ENCODE data around the gene U2SURP.
A peak's percentile ranks its signal among the peaks of the same experiment; 100 is the strongest.

Gene U2SURP

DNA sequence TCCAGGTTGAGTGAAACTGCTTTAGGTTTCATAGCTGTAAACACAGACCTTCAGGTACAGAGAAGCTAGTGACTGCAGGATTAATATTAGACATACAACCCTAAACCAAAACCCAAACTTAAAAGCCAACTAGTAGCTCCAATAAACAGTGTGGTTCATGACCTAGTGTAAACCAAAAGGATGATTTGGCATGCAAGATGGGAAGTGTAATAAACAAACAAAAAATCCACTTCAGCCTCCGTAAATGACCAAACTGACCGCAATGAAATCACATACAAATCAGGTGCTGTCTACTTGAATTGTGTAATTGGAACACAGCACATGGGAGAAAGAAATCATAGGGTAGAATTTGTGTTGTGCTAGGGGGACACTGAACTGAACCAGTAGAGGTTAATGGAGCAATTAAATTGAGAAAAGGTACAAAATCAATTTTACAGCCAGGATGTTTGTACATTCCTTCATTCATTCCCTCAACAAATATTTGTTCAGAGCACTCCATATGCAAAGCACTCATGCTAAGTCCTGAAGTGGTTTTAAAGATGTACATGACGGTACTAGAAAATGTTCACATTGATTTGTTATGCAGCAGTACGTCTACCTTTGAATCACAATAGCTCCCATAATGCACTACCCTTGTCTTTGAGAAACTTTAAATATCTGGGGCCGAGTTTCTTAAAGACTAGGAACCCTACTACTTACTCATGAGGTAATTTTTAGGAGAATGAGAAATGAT lies 96.8 kb downstream of the U2SURP start:
- CTCF ChIA-PET, result no interaction called here
- TF ChIP-seq HDGF (IDR thresholded peaks at IDR 0.05; ENCODE audit: borderline replicate concordance) (no peak), FOXM1 (IDR thresholded peaks at IDR 0.05; ENCODE audit: borderline replicate concordance) (no peak), LEF1 (IDR thresholded peaks at IDR 0.05; ENCODE audit: borderline replicate concordance) (no peak), SUZ12 (IDR thresholded peaks at IDR 0.05) (no peak), NFRKB (IDR thresholded peaks at IDR 0.05) (no peak), CTBP1 (IDR thresholded peaks at IDR 0.05; ENCODE audit: borderline replicate concordance) (no peak), ZNF384 (IDR thresholded peaks at IDR 0.05) (no peak), ELF4 (IDR thresholded peaks at IDR 0.05) (no peak)
- TF ChIP-seq, protein P1, sequence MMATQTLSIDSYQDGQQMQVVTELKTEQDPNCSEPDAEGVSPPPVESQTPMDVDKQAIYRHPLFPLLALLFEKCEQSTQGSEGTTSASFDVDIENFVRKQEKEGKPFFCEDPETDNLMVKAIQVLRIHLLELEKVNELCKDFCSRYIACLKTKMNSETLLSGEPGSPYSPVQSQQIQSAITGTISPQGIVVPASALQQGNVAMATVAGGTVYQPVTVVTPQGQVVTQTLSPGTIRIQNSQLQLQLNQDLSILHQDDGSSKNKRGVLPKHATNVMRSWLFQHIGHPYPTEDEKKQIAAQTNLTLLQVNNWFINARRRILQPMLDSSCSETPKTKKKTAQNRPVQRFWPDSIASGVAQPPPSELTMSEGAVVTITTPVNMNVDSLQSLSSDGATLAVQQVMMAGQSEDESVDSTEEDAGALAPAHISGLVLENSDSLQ (IDR thresholded peaks at IDR 0.05), result no peak
- DNase-seq (ENCODE audit: extremely low spot score), result no peak
- POLR2A ChIA-PET, result no interaction called here

DNA sequence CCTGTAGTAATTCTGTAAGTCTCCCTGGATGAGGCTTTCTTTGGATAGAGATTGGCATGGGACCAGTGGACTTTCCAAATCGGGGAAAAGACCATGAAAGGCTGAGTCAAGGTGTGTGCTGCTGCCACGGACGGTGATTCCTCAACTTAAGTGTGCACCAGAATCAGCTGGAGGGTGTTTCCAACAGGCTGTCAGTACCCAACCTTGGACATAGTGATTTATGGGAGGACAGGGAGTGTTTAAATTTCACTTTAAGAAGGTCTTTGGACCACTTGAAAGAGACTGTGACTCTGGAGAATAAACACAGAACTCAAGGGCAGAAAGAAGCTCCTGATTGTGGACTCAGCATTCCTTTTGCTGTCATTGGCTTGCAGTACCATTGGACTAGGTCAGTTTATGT lies 97.8 kb downstream of the U2SURP start:
- TF ChIP-seq, protein P1 (IDR thresholded peaks at IDR 0.05), result peak; percentile 62
- no peak for TF ChIP-seq ZNF384 (IDR thresholded peaks at IDR 0.05)
- no peak for TF ChIP-seq FOXK2 (IDR thresholded peaks at IDR 0.05)
- no peak for TF ChIP-seq CTBP1 (IDR thresholded peaks at IDR 0.05; ENCODE audit: borderline replicate concordance)
- no peak for TF ChIP-seq FOXA1 (IDR thresholded peaks at IDR 0.05)
- TF ChIP-seq HDGF (IDR thresholded peaks at IDR 0.05; ENCODE audit: borderline replicate concordance), result no peak
- POLR2A ChIA-PET, result no interaction called here
- CTCF ChIA-PET, result no interaction called here
- no peak for DNase-seq (ENCODE audit: extremely low spot score)

DNA sequence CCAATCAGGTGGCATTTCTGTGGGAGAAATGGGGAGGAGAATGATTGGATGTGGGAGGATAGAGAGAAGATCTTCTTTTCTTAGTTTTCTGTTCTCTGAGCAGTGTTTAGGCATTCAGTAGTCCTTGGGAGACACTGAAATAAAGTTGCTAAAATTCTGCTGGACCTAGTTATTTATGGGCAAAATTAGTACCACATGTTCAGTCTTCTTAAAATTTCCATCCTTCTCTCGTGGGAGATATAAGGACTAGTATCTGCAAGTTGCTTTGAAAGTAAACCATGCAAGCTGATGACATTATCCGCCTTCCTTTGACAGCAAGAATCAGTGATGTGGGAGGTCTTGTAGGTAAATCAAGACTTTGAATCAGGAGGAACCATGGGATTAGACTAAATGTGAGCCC lies 98.3 kb downstream of the U2SURP start:
- no peak for DNase-seq (ENCODE audit: extremely low spot score)
- POLR2A ChIA-PET, result no interaction called here
- CTCF ChIA-PET, result no interaction called here
- TF ChIP-seq, protein P1 (IDR thresholded peaks at IDR 0.05), result no peak
- TF ChIP-seq TARDBP (IDR thresholded peaks at IDR 0.05) (no peak), ELF4 (IDR thresholded peaks at IDR 0.05) (no peak), FOXM1 (IDR thresholded peaks at IDR 0.05; ENCODE audit: borderline replicate concordance) (no peak), CTBP1 (IDR thresholded peaks at IDR 0.05; ENCODE audit: borderline replicate concordance) (no peak), NFRKB (IDR thresholded peaks at IDR 0.05) (no peak), FOXA1 (IDR thresholded peaks at IDR 0.05) (no peak), ARNT (IDR thresholded peaks at IDR 0.05) (no peak), SUZ12 (IDR thresholded peaks at IDR 0.05) (no peak), HDGF (IDR thresholded peaks at IDR 0.05; ENCODE audit: borderline replicate concordance) (no peak)

- no peak for TF ChIP-seq FOXK2 (IDR thresholded peaks at IDR 0.05)
- TF ChIP-seq TARDBP (IDR thresholded peaks at IDR 0.05), result no peak
- TF ChIP-seq FOXA1 (IDR thresholded peaks at IDR 0.05), result no peak
- no peak for TF ChIP-seq ELF4 (IDR thresholded peaks at IDR 0.05)
- TF ChIP-seq HDGF (IDR thresholded peaks at IDR 0.05; ENCODE audit: borderline replicate concordance), result no peak
- no peak for TF ChIP-seq CTBP1 (IDR thresholded peaks at IDR 0.05; ENCODE audit: borderline replicate concordance)
- TF ChIP-seq L3MBTL2 (conservative IDR thresholded peaks at IDR 0.05), result no peak
- no peak for TF ChIP-seq ZNF384 (IDR thresholded peaks at IDR 0.05)
- no peak for TF ChIP-seq FOXM1 (IDR thresholded peaks at IDR 0.05; ENCODE audit: borderline replicate concordance)
- TF ChIP-seq NFRKB (IDR thresholded peaks at IDR 0.05), result no peak
- TF ChIP-seq BHLHE40 (IDR thresholded peaks at IDR 0.05; ENCODE audit: borderline replicate concordance), result no peak
- POLR2A ChIA-PET, result no interaction called here
- DNase-seq (ENCODE audit: extremely low spot score), result no peak
- CTCF ChIA-PET, result no interaction called here
These were observed 99.1 kb downstream of the U2SURP start for GRCh38 chr3:143100451-143100850.

DNA sequence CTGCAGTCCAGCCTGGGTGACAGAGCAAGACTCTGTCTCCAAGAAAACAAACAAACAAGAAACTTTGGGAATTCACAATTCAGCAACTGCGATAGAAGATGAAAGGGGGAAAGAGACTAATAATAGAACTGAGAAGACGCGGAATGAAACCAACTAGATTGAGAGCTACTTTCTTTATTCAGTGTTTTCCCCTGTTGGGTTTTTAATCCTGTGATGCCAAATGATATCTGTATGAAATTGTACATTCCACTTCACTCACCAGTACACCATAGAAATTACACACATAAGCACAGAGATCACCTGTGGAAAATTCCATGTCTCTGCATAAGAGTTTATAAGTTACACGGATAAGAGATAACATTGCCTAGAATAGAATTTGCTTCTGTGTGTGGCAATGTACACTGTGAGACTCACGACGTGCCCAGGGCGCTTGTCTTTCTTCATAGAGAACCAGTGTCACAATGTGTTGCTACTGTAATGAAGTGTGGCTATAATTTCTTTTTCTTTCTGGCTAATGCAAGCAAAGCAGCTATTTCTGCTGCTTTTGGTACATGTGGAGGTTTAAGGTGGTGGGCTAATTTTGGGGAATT lies 100.5 kb downstream of the U2SURP start:
- ChIA-PET POLR2A (no interaction called here), CTCF (no interaction called here)
- no peak for DNase-seq (ENCODE audit: extremely low spot score)
- no peak for TF ChIP-seq LEF1 (IDR thresholded peaks at IDR 0.05; ENCODE audit: borderline replicate concordance)
- no peak for TF ChIP-seq BHLHE40 (IDR thresholded peaks at IDR 0.05; ENCODE audit: borderline replicate concordance)
- no peak for TF ChIP-seq TARDBP (IDR thresholded peaks at IDR 0.05)
- no peak for TF ChIP-seq ARNT (IDR thresholded peaks at IDR 0.05)
- no peak for TF ChIP-seq ZNF384 (IDR thresholded peaks at IDR 0.05)
- TF ChIP-seq FOXA1 (IDR thresholded peaks at IDR 0.05), result no peak
- no peak for TF ChIP-seq CTBP1 (IDR thresholded peaks at IDR 0.05; ENCODE audit: borderline replicate concordance)
- TF ChIP-seq, protein P1 (IDR thresholded peaks at IDR 0.05), result no peak
- TF ChIP-seq HDGF (IDR thresholded peaks at IDR 0.05; ENCODE audit: borderline replicate concordance), result no peak
- TF ChIP-seq SUZ12 (IDR thresholded peaks at IDR 0.05), result no peak
- no peak for TF ChIP-seq SP1 (IDR thresholded peaks at IDR 0.05)
- TF ChIP-seq NFRKB (IDR thresholded peaks at IDR 0.05), result no peak
- no peak for TF ChIP-seq FOXK2 (IDR thresholded peaks at IDR 0.05)
- no peak for TF ChIP-seq ELF4 (IDR thresholded peaks at IDR 0.05)
- TF ChIP-seq FOXM1 (IDR thresholded peaks at IDR 0.05; ENCODE audit: borderline replicate concordance), result no peak

DNA sequence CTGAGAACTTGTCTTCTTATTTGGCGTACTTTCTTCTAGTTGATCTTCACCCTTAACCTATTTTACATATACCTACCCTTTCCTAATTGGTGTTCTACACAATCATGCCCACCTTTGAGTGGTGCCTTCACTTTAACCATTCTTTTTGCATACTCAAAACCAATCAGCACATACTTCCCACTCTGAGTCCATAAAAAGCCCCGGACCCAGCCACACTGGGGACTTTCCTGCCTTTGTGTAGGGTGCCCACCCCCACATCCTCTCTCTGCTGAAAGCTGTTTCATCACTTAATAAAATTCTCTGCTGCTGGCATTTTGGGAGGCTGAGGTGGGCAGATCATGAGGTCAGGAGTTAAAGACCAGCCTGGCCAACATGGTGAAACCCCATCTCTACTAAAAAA lies 102.3 kb downstream of the U2SURP start:
- ChIA-PET CTCF (no interaction called here), POLR2A (no interaction called here)
- no peak for TF ChIP-seq L3MBTL2 (conservative IDR thresholded peaks at IDR 0.05)
- TF ChIP-seq CTBP1 (IDR thresholded peaks at IDR 0.05; ENCODE audit: borderline replicate concordance), result no peak
- no peak for TF ChIP-seq ARNT (IDR thresholded peaks at IDR 0.05)
- no peak for TF ChIP-seq NFRKB (IDR thresholded peaks at IDR 0.05)
- no peak for TF ChIP-seq HDGF (IDR thresholded peaks at IDR 0.05; ENCODE audit: borderline replicate concordance)
- no peak for TF ChIP-seq ZNF384 (IDR thresholded peaks at IDR 0.05)
- no peak for TF ChIP-seq SP1 (IDR thresholded peaks at IDR 0.05)
- TF ChIP-seq FOXA1 (IDR thresholded peaks at IDR 0.05), result no peak
- TF ChIP-seq LEF1 (IDR thresholded peaks at IDR 0.05; ENCODE audit: borderline replicate concordance), result no peak
- TF ChIP-seq ELF4 (IDR thresholded peaks at IDR 0.05), result no peak
- no peak for TF ChIP-seq FOXK2 (IDR thresholded peaks at IDR 0.05)
- TF ChIP-seq BHLHE40 (IDR thresholded peaks at IDR 0.05; ENCODE audit: borderline replicate concordance), result no peak
- TF ChIP-seq, protein P1 (IDR thresholded peaks at IDR 0.05), result no peak
- no peak for TF ChIP-seq SUZ12 (IDR thresholded peaks at IDR 0.05)
- TF ChIP-seq TARDBP (IDR thresholded peaks at IDR 0.05), result no peak
- no peak for TF ChIP-seq FOXM1 (IDR thresholded peaks at IDR 0.05; ENCODE audit: borderline replicate concordance)
- DNase-seq (ENCODE audit: extremely low spot score), result no peak

Data from HEK293T (cell line).